Neural progenitor cell (in vitro differentiated cells): ENCODE data around the gene DUSP8.

ENCODE experiments used
- EZH2 ChIP-seq: fragments of 200-600 bp; sonication (generic); IDR thresholded peaks from 2 replicates; pipeline ENCODE4 v1.6.1; 2017; ENCODE audit warnings: antibody characterized with exemption, mild to moderate bottlenecking, moderate library complexity
- EZH2phosphoT487 ChIP-seq: fragments of 200-600 bp; sonication (generic); IDR thresholded peaks from 2 replicates; pipeline ENCODE4 v1.6.1; 2017; ENCODE audit warnings: antibody characterized with exemption
- TF ChIP-seq, protein P1 (sequence below): fragments of 200-600 bp; sonication (generic); IDR thresholded peaks from 2 replicates; pipeline ENCODE4 v1.5.1; 2017; ENCODE audit warnings: antibody characterized with exemption, mild to moderate bottlenecking

DNA sequence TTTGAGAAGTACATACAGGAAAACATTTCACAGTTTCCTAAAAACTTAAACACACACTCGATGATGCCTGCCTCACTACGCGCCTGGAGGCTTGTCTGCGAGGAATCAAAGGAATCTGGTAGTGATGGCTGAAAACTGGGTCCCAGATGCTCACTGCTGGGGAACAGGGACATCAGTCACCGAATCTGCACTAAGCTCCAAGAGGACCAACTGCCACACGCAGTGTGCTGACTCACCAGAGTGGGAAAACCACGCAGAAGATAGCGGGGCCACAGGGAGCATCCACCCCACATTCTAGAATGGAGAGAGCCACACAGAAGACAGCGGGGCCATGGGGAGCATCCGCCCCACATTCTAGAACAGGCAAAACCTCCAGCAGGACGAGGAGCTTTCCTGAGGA, 61.1 kb downstream of the DUSP8 start:
- TF ChIP-seq, protein P1, sequence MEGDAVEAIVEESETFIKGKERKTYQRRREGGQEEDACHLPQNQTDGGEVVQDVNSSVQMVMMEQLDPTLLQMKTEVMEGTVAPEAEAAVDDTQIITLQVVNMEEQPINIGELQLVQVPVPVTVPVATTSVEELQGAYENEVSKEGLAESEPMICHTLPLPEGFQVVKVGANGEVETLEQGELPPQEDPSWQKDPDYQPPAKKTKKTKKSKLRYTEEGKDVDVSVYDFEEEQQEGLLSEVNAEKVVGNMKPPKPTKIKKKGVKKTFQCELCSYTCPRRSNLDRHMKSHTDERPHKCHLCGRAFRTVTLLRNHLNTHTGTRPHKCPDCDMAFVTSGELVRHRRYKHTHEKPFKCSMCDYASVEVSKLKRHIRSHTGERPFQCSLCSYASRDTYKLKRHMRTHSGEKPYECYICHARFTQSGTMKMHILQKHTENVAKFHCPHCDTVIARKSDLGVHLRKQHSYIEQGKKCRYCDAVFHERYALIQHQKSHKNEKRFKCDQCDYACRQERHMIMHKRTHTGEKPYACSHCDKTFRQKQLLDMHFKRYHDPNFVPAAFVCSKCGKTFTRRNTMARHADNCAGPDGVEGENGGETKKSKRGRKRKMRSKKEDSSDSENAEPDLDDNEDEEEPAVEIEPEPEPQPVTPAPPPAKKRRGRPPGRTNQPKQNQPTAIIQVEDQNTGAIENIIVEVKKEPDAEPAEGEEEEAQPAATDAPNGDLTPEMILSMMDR: no peak
- TF ChIP-seq EZH2: no peak
- TF ChIP-seq EZH2phosphoT487: no peak
